HL-60 (cell line): Measurements from ENCODE around the gene PKP3.

Source experiments
- CTCF ChIP-seq: IDR thresholded peaks from one replicate; pipeline ENCODE4 v1.5.1; 2011; ENCODE audit warnings: low read length, control low read depth, inconsistent platforms; ENCODE audit not compliant: insufficient read depth
- GABPA ChIP-seq: IDR thresholded peaks from 2 replicates; pipeline ENCODE4 v1.6.1; 2012; ENCODE audit warnings: low read depth
- POLR2AphosphoS5 ChIP-seq: IDR thresholded peaks from 2 replicates; pipeline ENCODE4 v1.6.1; 2012; ENCODE audit warnings: low read depth

GRCh38 chr11:446891-447290 is 52.9 kb downstream of the PKP3 start:
- TF ChIP-seq CTCF (no peak), GABPA (no peak), POLR2AphosphoS5 (no peak)
